Measurements from ENCODE around the gene CNST. TPM values are rescaled to one million over a fixed set of nuclear protein-coding genes. Genes with fewer than 3 reads are reported as not detected.

The CNST gene
- total and polyA plus RNA-seq, 9 of the 15 experiments (the other 6 are each of a cell fraction or from before 2014, with no cell fraction given): 17.0 to 55.3 (median 30.8) TPM

- peak; percentile 38 for TF ChIP-seq MAFG (tag; conservative IDR thresholded peaks at IDR 0.05)
- 0 out of 2 replicates have a peak, but pooled peaks have one; percentile 12 for TF ChIP-seq MIER1 (IDR thresholded peaks at IDR 0.05; ENCODE audit: low read depth)
- TF ChIP-seq ZNF398 (CRISPR knock-in tag; IDR thresholded peaks at IDR 0.05): no peak
- TF ChIP-seq HDAC2 (IDR thresholded peaks at IDR 0.05): peak; percentile 67; the same call in 1 of the 2 replicates
- TF ChIP-seq MED1 (CRISPR knock-in tag; IDR thresholded peaks at IDR 0.05; ENCODE audit: borderline replicate concordance): no peak
- TF ChIP-seq FOXM1 (IDR thresholded peaks at IDR 0.05; ENCODE audit: low read depth): peak; percentile 16; the same call in 1 of the 2 replicates
- TF ChIP-seq FOXM1 (CRISPR knock-in tag; IDR thresholded peaks at IDR 0.05; ENCODE audit: low read depth): no peak
- no peak for TF ChIP-seq DLX4 (CRISPR knock-in tag; IDR thresholded peaks at IDR 0.05)
- 0 out of 2 replicates have a peak, but pooled peaks have one; percentile 57 for TF ChIP-seq TRIM25 (IDR thresholded peaks at IDR 0.05; ENCODE audit: borderline replicate concordance)
- peak; percentile 10; the same call in 1 of the 2 replicates for TF ChIP-seq DPF2 (IDR thresholded peaks at IDR 0.05)
- no peak for TF ChIP-seq ZNF121 (CRISPR knock-in tag; conservative IDR thresholded peaks at IDR 0.05)
- TF ChIP-seq ZNF316 (IDR thresholded peaks at IDR 0.05): peak; percentile 90
- TF ChIP-seq SRF (CRISPR knock-in tag; IDR thresholded peaks at IDR 0.05): no peak
- no peak for TF ChIP-seq STAT6 (CRISPR knock-in tag; IDR thresholded peaks at IDR 0.05)
- TF ChIP-seq NR2C1 (IDR thresholded peaks at IDR 0.05): peak; percentile 73
- peak; percentile 64; the same call in 1 of the 2 replicates for TF ChIP-seq NR2C1 (tag; IDR thresholded peaks at IDR 0.05)
- 0 out of 2 replicates have a peak, but pooled peaks have one; percentile 24 for TF ChIP-seq TFAP4 (CRISPR knock-in tag; IDR thresholded peaks at IDR 0.05; ENCODE audit: borderline replicate concordance)
- 0 out of 2 replicates have a peak, but pooled peaks have one; percentile 34 for TF ChIP-seq GABPB1 (CRISPR knock-in tag; IDR thresholded peaks at IDR 0.05)
- TF ChIP-seq ETV1 (tag; conservative IDR thresholded peaks at IDR 0.05; ENCODE audit: low read depth): 0 out of 2 replicates have a peak, but pooled peaks have one; percentile 40
Measured at GRCh38 chr1:246580497-246581370, 14.5 kb downstream of the CNST start (continued).

Data from K562 (cell line).